HG02973 (cell line): Measurements from ENCODE around the gene FRMD8.
A peak's percentile ranks its signal among the peaks of the same experiment; 100 is the strongest.
"Not testable (repeated sequence)": the region's sequence is repeated elsewhere in the genome, so short reads cannot be mapped to it uniquely, and the experiment has no call there.

ENCODE experiments used
- ATAC-seq: cut with Tn5 transposase; IDR thresholded peaks from one replicate; pipeline ENCODE4 v1.9.1; 2021; ENCODE audit warnings: moderate library complexity; ENCODE audit not compliant: unreplicated experiment

FRMD8 gene

GRCh38 chr11:65411681-65412070 lies 25.2 kb downstream of the FRMD8 start:
- no peak for ATAC-seq

GRCh38 chr11:65412271-65413076 lies 26.0 kb downstream of the FRMD8 start:
- no peak for ATAC-seq

GRCh38 chr11:65413077-65413664 lies 26.7 kb downstream of the FRMD8 start:
- not testable (repeated sequence) for ATAC-seq

- no peak for ATAC-seq
These were observed 28.5 kb downstream of the FRMD8 start for GRCh38 chr11:65414776-65415498.

GRCh38 chr11:65415499-65416340 lies 29.3 kb downstream of the FRMD8 start:
- ATAC-seq: no peak

- peak; percentile 33 for ATAC-seq
These were observed 29.9 kb downstream of the FRMD8 start for GRCh38 chr11:65416341-65416824.

GRCh38 chr11:65416841-65417701 lies 30.6 kb downstream of the FRMD8 start:
- no peak for ATAC-seq

GRCh38 chr11:65417702-65418430 lies 31.4 kb downstream of the FRMD8 start:
- ATAC-seq: no peak

GRCh38 chr11:65418431-65418680 lies 31.9 kb downstream of the FRMD8 start:
- no peak for ATAC-seq

GRCh38 chr11:65418681-65419459 lies 32.4 kb downstream of the FRMD8 start:
- ATAC-seq: peak; percentile 41

GRCh38 chr11:65419460-65419771 lies 33.0 kb downstream of the FRMD8 start:
- no peak for ATAC-seq

GRCh38 chr11:65419772-65420481 lies 33.5 kb downstream of the FRMD8 start:
- ATAC-seq: no peak

GRCh38 chr11:65420506-65420905 lies 34.1 kb downstream of the FRMD8 start:
- no peak for ATAC-seq

- ATAC-seq: no peak
These were observed 34.7 kb downstream of the FRMD8 start for GRCh38 chr11:65420979-65421793.

- peak; percentile 18 for ATAC-seq
These were observed 35.6 kb downstream of the FRMD8 start for GRCh38 chr11:65421794-65422632.
